ENCODE data around the gene LETM1. TPM values are rescaled to one million over a fixed set of nuclear protein-coding genes. Genes with fewer than 3 reads are reported as not detected.
"Not testable (repeated sequence)": the region's sequence is repeated elsewhere in the genome, so short reads cannot be mapped to it uniquely, and the experiment has no call there.

The LETM1 gene
- total and polyA plus RNA-seq, 5 donors from 2014 or later: 10.3 to 41.8 (median 12.4) TPM

DNA sequence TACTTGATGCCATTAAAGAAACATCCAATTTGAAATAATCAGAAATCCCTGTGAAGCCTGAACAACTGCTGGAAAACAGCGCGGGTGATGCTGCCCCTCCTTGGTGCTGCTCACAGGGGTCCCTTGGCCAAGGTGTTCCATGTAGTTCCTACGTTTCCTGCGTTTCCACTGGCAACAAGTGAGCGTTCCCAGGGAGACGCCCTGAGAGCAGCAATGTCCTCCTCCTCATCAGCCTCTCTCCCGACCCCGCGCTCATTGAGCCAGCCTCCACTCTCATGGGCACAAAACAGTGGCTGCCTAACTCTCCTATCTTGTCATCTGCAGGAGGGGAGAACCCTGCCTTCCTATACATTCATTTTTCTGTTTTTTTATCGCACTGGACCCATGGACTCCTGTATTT lies 18.9 kb downstream of the LETM1 start:
- Mint-ChIP-seq H3K4me1 (peaks cover 0 to 4% (median 3%) of the 10 kb centered on the region in 4 donors), H3K9me3 (no peaks in the 10 kb centered on the region), H3K27me3 (no peaks in the 10 kb centered on the region), H3K27ac (no peak overlapping the region), H3K4me3 (no peak overlapping the region), H3K36me3 (peaks cover 14% of the 10 kb centered on the region)
- Histone ChIP-seq H3K36me3 (ENCODE audit: control insufficient read depth, insufficient read depth, low read length) (peaks cover 74% of the 10 kb centered on the region), H3K4me1 (ENCODE audit: control insufficient read depth, insufficient read depth, low read length, poor library complexity, severe bottlenecking) (no peaks in the 10 kb centered on the region), H3K27ac (ENCODE audit: insufficient read depth, low read length, poor library complexity, severe bottlenecking) (no peak overlapping the region), H3K27me3 (ENCODE audit: control insufficient read depth, insufficient read depth, low read length) (no peaks in the 10 kb centered on the region), H3K4me3 (ENCODE audit: low read depth, low read length) (no peak overlapping the region), H3K9me3 (ENCODE audit: control insufficient read depth in 2 of 2, low read length in 2 of 2) (no peaks in the 10 kb centered on the region)
- ATAC-seq (ENCODE audit: low read depth in 2 of 2) (no peak), DNase-seq (no peak)

DNA sequence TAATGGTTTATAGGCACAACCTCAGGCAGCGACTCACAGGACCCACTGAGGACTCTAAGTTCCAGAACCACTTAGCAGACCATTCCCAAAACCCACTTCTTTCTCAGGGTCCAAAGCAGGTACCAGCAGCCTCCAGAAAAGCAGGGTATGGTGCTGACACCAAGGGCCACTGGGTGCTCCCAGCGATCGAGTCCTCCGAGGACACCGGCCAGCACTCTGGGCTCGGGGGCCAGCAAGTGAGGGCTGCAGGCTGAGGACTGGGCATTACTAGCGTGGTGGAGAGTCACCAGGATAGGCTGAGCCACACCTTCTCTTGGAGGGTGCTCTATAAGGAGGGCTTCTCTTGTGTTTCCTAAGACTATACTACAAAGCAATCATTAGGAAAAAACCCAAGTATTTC lies 19.3 kb downstream of the LETM1 start:
- H3K36me3 Mint-ChIP-seq: peaks cover 16% of the 10 kb centered on the region
- Histone ChIP-seq H3K4me3 (ENCODE audit: low read depth, low read length) (no peak overlapping the region), H3K4me1 (ENCODE audit: control insufficient read depth, insufficient read depth, low read length, poor library complexity, severe bottlenecking) (no peaks in the 10 kb centered on the region), H3K27me3 (ENCODE audit: control insufficient read depth, insufficient read depth, low read length) (no peaks in the 10 kb centered on the region), H3K36me3 (ENCODE audit: control insufficient read depth, insufficient read depth, low read length) (peaks cover 77% of the 10 kb centered on the region), H3K27ac (ENCODE audit: insufficient read depth, low read length, poor library complexity, severe bottlenecking) (no peak overlapping the region), H3K9me3 (ENCODE audit: control insufficient read depth in 2 of 2, low read length in 2 of 2) (no peaks in the 10 kb centered on the region)
- DNase-seq: no peak
- ATAC-seq (ENCODE audit: low read depth in 2 of 2): no peak
- no peak overlapping the region for H3K4me3 Mint-ChIP-seq
- H3K27me3 Mint-ChIP-seq: no peaks in the 10 kb centered on the region
- peaks cover 0 to 4% (median 2%) of the 10 kb centered on the region in 4 donors for H3K4me1 Mint-ChIP-seq
- H3K27ac Mint-ChIP-seq: no peak overlapping the region
- H3K9me3 Mint-ChIP-seq: no peaks in the 10 kb centered on the region

DNA sequence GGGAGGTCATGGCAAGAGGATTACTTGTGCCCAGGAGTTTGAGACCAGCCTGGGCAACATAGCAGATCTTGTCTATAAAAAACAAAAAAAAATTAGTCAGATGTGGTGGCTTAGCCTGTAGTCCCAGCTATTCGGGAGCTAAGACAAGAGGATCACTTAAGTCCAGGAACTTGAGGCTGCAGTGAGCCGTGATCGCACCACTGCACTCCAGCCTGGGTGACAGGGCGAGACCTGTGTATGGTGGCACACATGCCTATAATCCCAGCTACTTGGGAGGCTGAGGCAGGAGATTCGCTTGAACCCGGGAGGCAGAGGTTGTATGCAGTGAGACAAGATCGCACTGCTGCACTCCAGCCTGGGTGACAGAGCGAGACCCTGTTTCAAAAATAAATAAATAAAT lies 20.1 kb downstream of the LETM1 start:
- H3K9me3 ChIP-seq (ENCODE audit: control insufficient read depth in 2 of 2, low read length in 2 of 2); H3K27ac ChIP-seq (ENCODE audit: insufficient read depth, low read length, poor library complexity, severe bottlenecking); ATAC-seq (ENCODE audit: low read depth in 2 of 2); H3K27me3 ChIP-seq (ENCODE audit: control insufficient read depth, insufficient read depth, low read length); H3K4me3 Mint-ChIP-seq; H3K4me1 ChIP-seq (ENCODE audit: control insufficient read depth, insufficient read depth, low read length, poor library complexity, severe bottlenecking); H3K4me1 Mint-ChIP-seq; H3K27ac Mint-ChIP-seq; DNase-seq; H3K9me3 Mint-ChIP-seq; H3K4me3 ChIP-seq (ENCODE audit: low read depth, low read length); H3K27me3 Mint-ChIP-seq: not testable (repeated sequence)
- H3K36me3 ChIP-seq (ENCODE audit: control insufficient read depth, insufficient read depth, low read length): peaks cover 79% of the 10 kb centered on the region
- H3K36me3 Mint-ChIP-seq: peaks cover 20% of the 10 kb centered on the region

DNA sequence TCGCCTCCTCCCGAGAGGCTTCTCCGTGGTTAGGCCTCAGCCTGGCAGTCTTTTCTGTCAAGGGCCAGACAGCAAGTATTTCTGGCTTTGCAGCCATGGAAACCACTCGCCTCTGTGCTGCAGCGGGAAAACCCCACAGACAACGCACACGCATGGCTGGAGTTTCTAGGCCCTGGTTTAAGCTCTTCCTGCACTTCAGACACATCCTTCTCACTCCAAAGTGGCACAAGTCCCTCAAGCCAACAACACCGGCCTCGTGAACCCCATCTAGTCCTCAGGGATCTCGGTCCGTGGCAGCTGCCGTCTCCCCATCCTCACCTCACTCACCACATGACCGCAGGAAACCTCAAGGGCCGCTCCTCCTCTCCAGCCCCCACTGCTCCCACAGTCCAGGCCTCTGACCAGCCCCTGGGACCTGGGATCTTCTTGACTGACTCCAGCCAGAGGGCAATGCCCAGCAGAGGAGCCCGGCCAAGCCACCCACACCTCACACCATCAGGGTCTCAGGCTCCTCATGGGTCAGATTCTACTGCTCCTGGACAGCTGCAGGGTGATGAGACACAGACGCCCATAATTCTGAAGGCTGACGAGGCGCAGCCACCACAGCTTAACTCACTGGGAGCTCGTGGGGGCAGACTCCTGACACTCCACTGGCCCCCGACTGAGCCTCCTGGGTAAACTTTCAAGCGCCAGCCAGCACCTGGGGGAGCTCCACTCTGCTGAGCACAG lies 21.7 kb downstream of the LETM1 start:
- ATAC-seq (ENCODE audit: low read depth in 2 of 2): no peak
- H3K36me3 ChIP-seq (ENCODE audit: control insufficient read depth, insufficient read depth, low read length): peaks cover 77% of the 10 kb centered on the region

GRCh38 chr4:1833307-1834046 lies 22.5 kb downstream of the LETM1 start:
- H3K4me3 Mint-ChIP-seq: no peak overlapping the region
- no peaks in the 10 kb centered on the region for H3K27me3 ChIP-seq (ENCODE audit: control insufficient read depth, insufficient read depth, low read length)
- peaks cover 70% of the 10 kb centered on the region for H3K36me3 ChIP-seq (ENCODE audit: control insufficient read depth, insufficient read depth, low read length)
- no peaks in the 10 kb centered on the region for H3K9me3 ChIP-seq (ENCODE audit: control insufficient read depth in 2 of 2, low read length in 2 of 2)
- ATAC-seq (ENCODE audit: low read depth in 2 of 2): no peak
- H3K27ac ChIP-seq (ENCODE audit: insufficient read depth, low read length, poor library complexity, severe bottlenecking): no peak overlapping the region
- no peaks in the 10 kb centered on the region for H3K4me1 Mint-ChIP-seq
- H3K4me1 ChIP-seq (ENCODE audit: control insufficient read depth, insufficient read depth, low read length, poor library complexity, severe bottlenecking): no peaks in the 10 kb centered on the region
- H3K27ac Mint-ChIP-seq: peak overlapping the region in 2 of 3 donors; percentile 66 to 88
- no peaks in the 10 kb centered on the region for H3K27me3 Mint-ChIP-seq
- DNase-seq: no peak
- no peaks in the 10 kb centered on the region for H3K9me3 Mint-ChIP-seq
- peaks cover 24% of the 10 kb centered on the region for H3K36me3 Mint-ChIP-seq
- no peak overlapping the region for H3K4me3 ChIP-seq (ENCODE audit: low read depth, low read length)

More for the DNA sequence above, 21.7 kb downstream of the LETM1 start:
- Histone ChIP-seq H3K9me3 (ENCODE audit: control insufficient read depth in 2 of 2, low read length in 2 of 2) (no peaks in the 10 kb centered on the region), H3K27ac (ENCODE audit: insufficient read depth, low read length, poor library complexity, severe bottlenecking) (no peak overlapping the region), H3K4me3 (ENCODE audit: low read depth, low read length) (no peak overlapping the region), H3K27me3 (ENCODE audit: control insufficient read depth, insufficient read depth, low read length) (no peaks in the 10 kb centered on the region), H3K4me1 (ENCODE audit: control insufficient read depth, insufficient read depth, low read length, poor library complexity, severe bottlenecking) (no peaks in the 10 kb centered on the region)
- peaks cover 0 to 4% (median under 1%) of the 10 kb centered on the region in 4 donors for H3K4me1 Mint-ChIP-seq
- no peak for DNase-seq
- peaks cover 28% of the 10 kb centered on the region for H3K36me3 Mint-ChIP-seq
- no peak overlapping the region for H3K4me3 Mint-ChIP-seq
- no peaks in the 10 kb centered on the region for H3K9me3 Mint-ChIP-seq
- H3K27ac Mint-ChIP-seq: peak overlapping the region; percentile 66 to 88 (median 69)
- H3K27me3 Mint-ChIP-seq: no peaks in the 10 kb centered on the region

DNA sequence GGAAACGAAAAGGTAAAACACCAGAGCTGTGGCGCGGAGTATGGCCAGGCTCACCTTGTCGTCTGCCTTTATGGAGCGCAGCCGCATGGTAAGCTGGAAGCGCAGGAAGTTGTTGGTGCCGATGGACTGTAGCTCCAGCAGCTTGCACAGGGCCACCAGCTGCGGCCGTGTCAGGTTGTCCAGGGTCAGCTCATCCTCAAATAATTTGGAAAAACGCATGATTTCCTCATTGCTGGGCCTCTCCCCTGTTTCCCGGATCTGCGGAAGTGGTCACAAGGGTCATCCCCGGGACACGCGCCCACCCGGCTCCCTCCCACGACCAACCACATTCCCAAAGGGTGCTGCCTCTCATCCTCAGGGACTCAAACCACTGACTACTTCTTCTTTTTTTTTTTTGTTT lies 23.3 kb downstream of the LETM1 start:
- Mint-ChIP-seq H3K4me1 (no peaks in the 10 kb centered on the region), H3K36me3 (peaks cover 24% of the 10 kb centered on the region), H3K4me3 (no peak overlapping the region), H3K27ac (no peak overlapping the region), H3K9me3 (no peaks in the 10 kb centered on the region), H3K27me3 (no peaks in the 10 kb centered on the region)
- no peak for ATAC-seq (ENCODE audit: low read depth in 2 of 2)
- Histone ChIP-seq H3K4me1 (ENCODE audit: control insufficient read depth, insufficient read depth, low read length, poor library complexity, severe bottlenecking) (no peaks in the 10 kb centered on the region), H3K36me3 (ENCODE audit: control insufficient read depth, insufficient read depth, low read length) (peaks cover 64% of the 10 kb centered on the region), H3K27ac (ENCODE audit: insufficient read depth, low read length, poor library complexity, severe bottlenecking) (no peak overlapping the region), H3K27me3 (ENCODE audit: control insufficient read depth, insufficient read depth, low read length) (no peaks in the 10 kb centered on the region), H3K4me3 (ENCODE audit: low read depth, low read length) (no peak overlapping the region), H3K9me3 (ENCODE audit: control insufficient read depth in 2 of 2, low read length in 2 of 2) (no peaks in the 10 kb centered on the region)
- no peak for DNase-seq

DNA sequence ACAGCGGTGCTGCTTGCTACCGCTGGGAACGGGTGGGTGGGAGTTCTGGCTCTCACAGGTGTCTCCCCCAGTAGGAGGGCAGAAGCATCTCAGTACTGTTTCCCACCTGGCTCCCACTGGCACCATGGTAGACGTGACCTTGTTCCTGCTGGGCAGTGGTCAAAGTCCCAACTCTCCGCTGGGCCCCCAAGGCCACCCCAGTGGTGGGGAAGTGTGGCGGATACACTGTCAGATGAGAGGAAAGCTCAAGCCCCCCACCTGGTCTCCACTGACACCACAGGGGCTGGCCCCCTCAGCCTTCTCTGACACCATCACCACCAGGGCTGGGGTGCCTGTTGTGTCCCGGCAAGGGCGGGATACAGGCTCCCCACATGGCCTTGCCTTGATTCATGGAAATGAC lies 24.6 kb downstream of the LETM1 start:
- Histone ChIP-seq H3K36me3 (ENCODE audit: control insufficient read depth, insufficient read depth, low read length) (peaks cover 59% of the 10 kb centered on the region), H3K27me3 (ENCODE audit: control insufficient read depth, insufficient read depth, low read length) (no peaks in the 10 kb centered on the region)
- no peak for DNase-seq

More for the DNA sequence above, 24.6 kb downstream of the LETM1 start:
- no peak overlapping the region for H3K4me3 Mint-ChIP-seq
- H3K4me1 Mint-ChIP-seq: no peaks in the 10 kb centered on the region
- no peaks in the 10 kb centered on the region for H3K9me3 ChIP-seq (ENCODE audit: control insufficient read depth in 2 of 2, low read length in 2 of 2)
- no peaks in the 10 kb centered on the region for H3K27me3 Mint-ChIP-seq
- H3K27ac ChIP-seq (ENCODE audit: insufficient read depth, low read length, poor library complexity, severe bottlenecking): no peak overlapping the region
- H3K36me3 Mint-ChIP-seq: peaks cover 27% of the 10 kb centered on the region
- no peak overlapping the region for H3K4me3 ChIP-seq (ENCODE audit: low read depth, low read length)
- ATAC-seq (ENCODE audit: low read depth in 2 of 2): no peak
- H3K9me3 Mint-ChIP-seq: no peaks in the 10 kb centered on the region
- no peaks in the 10 kb centered on the region for H3K4me1 ChIP-seq (ENCODE audit: control insufficient read depth, insufficient read depth, low read length, poor library complexity, severe bottlenecking)
- peak overlapping the region in 1 of 3 donors; percentile 45 for H3K27ac Mint-ChIP-seq
